ENCODE data around the gene OR7G1.

Gene OR7G1

DNA sequence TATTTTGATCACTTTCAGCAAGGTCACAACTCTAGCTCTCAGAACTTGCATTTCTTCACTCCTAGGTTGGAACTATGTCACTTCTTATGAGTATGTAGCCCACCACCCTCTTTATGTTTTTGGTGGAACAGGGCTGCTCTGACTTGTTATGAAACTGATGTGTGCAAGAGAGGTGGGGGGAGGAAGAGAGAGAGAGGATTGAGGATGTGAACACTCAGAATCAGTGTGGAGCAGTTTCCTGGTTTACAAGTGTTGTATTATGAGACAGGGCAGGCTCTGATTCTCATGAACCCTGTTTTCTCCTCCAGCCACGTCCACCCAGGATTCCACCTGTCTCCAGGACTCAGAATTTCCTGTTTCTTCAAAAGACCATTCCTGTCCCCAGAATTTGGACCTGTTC lies 40.7 kb upstream of the OR7G1 start:
- TF ChIP-seq TEAD4 (IDR thresholded peaks at IDR 0.05) = no peak
- TF ChIP-seq EP300 (IDR thresholded peaks at IDR 0.05; ENCODE audit: borderline replicate concordance) = no peak
- TF ChIP-seq CEBPB (IDR thresholded peaks at IDR 0.05) = no peak
- TF ChIP-seq RAD21 (IDR thresholded peaks at IDR 0.05; ENCODE audit: low read depth) = no peak
- TF ChIP-seq, protein P1, sequence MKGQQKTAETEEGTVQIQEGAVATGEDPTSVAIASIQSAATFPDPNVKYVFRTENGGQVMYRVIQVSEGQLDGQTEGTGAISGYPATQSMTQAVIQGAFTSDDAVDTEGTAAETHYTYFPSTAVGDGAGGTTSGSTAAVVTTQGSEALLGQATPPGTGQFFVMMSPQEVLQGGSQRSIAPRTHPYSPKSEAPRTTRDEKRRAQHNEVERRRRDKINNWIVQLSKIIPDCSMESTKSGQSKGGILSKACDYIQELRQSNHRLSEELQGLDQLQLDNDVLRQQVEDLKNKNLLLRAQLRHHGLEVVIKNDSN (IDR thresholded peaks at IDR 0.05) = no peak
- TF ChIP-seq TAF1 (IDR thresholded peaks at IDR 0.05; ENCODE audit: low read depth) = no peak
- no peak for TF ChIP-seq FOXM1 (IDR thresholded peaks at IDR 0.05; ENCODE audit: borderline replicate concordance, low read depth)
- no peak for TF ChIP-seq CREB1 (IDR thresholded peaks at IDR 0.05; ENCODE audit: low read depth)
- no peak for TF ChIP-seq NFIC (IDR thresholded peaks at IDR 0.05)
- TF ChIP-seq, protein P2, sequence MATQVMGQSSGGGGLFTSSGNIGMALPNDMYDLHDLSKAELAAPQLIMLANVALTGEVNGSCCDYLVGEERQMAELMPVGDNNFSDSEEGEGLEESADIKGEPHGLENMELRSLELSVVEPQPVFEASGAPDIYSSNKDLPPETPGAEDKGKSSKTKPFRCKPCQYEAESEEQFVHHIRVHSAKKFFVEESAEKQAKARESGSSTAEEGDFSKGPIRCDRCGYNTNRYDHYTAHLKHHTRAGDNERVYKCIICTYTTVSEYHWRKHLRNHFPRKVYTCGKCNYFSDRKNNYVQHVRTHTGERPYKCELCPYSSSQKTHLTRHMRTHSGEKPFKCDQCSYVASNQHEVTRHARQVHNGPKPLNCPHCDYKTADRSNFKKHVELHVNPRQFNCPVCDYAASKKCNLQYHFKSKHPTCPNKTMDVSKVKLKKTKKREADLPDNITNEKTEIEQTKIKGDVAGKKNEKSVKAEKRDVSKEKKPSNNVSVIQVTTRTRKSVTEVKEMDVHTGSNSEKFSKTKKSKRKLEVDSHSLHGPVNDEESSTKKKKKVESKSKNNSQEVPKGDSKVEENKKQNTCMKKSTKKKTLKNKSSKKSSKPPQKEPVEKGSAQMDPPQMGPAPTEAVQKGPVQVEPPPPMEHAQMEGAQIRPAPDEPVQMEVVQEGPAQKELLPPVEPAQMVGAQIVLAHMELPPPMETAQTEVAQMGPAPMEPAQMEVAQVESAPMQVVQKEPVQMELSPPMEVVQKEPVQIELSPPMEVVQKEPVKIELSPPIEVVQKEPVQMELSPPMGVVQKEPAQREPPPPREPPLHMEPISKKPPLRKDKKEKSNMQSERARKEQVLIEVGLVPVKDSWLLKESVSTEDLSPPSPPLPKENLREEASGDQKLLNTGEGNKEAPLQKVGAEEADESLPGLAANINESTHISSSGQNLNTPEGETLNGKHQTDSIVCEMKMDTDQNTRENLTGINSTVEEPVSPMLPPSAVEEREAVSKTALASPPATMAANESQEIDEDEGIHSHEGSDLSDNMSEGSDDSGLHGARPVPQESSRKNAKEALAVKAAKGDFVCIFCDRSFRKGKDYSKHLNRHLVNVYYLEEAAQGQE (IDR thresholded peaks at IDR 0.05; ENCODE audit: low read depth) = no peak
- no peak for TF ChIP-seq ZBTB7A (IDR thresholded peaks at IDR 0.05; ENCODE audit: low read depth)
- no peak for TF ChIP-seq EGR1 (IDR thresholded peaks at IDR 0.05)
- TF ChIP-seq, protein P3, sequence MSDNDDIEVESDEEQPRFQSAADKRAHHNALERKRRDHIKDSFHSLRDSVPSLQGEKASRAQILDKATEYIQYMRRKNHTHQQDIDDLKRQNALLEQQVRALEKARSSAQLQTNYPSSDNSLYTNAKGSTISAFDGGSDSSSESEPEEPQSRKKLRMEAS (IDR thresholded peaks at IDR 0.05) = no peak
- no peak for TF ChIP-seq TCF12 (IDR thresholded peaks at IDR 0.05; ENCODE audit: low read depth)
- no peak for TF ChIP-seq YY1 (IDR thresholded peaks at IDR 0.05; ENCODE audit: low read depth)

DNA sequence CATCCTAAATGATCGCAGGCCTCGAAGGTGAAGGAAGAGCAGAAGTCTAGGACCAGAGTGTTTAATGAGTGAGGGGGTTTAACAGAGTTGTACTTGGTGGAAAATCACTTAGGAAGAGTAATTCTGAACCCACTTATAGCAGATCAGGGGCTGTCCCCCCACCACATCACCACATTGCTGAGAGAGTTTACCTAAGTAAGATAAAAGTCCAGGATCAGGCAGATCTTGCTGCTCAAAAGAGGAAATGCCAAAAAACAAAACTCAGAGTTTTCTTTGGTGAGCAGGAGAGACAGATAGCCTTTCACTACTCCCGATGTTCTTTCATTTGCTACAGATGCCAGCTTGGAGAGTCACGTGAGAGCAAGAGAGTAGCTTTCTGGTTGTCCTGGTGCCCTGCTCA lies 40.0 kb upstream of the OR7G1 start:
- TF ChIP-seq, protein P3 (IDR thresholded peaks at IDR 0.05) = no peak
- TF ChIP-seq, protein P1 (IDR thresholded peaks at IDR 0.05) = no peak
- no peak for TF ChIP-seq TAF1 (IDR thresholded peaks at IDR 0.05; ENCODE audit: low read depth)
- no peak for TF ChIP-seq ZBTB7A (IDR thresholded peaks at IDR 0.05; ENCODE audit: low read depth)
- TF ChIP-seq EGR1 (IDR thresholded peaks at IDR 0.05) = no peak
- no peak for TF ChIP-seq FOXM1 (IDR thresholded peaks at IDR 0.05; ENCODE audit: borderline replicate concordance, low read depth)
- TF ChIP-seq EP300 (IDR thresholded peaks at IDR 0.05; ENCODE audit: borderline replicate concordance) = no peak
- no peak for TF ChIP-seq CREB1 (IDR thresholded peaks at IDR 0.05; ENCODE audit: low read depth)

DNA sequence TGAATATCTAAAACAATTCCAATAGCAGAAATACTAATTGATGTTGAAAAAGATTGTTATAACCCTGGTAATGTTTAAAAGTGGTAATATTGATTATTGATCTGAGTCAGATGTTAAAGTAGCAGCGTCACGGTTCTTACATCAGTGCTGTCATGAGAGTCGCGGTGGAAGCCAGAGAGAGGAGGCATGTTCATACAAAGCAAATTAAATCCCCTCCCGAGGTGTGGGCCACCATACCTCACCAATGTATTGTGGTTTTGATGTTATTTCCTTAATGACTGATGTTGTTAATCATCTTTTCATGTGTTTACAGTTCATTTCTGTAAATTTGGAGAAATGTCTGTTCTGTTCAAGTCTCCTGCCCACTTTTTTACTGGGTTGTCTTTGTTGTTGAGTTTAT lies 35.8 kb upstream of the OR7G1 start:
- no peak for TF ChIP-seq NFIC (IDR thresholded peaks at IDR 0.05)

DNA sequence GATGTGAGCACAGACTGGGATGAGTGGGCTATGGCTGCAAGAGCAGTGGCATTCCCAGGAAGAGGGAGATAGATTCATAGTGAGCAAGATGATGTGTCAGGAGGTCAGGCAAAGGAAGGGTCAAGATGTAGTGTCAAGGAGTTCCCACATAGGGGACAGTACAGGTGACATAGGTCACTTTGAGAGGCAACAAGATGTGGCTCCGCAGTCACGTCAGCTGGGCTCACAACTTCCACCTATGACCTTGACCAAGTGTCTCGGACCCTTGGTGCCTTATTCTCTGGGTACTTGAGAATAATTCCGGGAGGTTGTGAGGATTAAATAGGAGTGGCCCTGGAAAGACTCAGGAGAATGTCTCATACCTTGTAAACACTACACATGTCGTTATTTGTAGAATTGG lies 35.1 kb upstream of the OR7G1 start:
- TF ChIP-seq TEAD4 (IDR thresholded peaks at IDR 0.05) = no peak
- no peak for TF ChIP-seq YY1 (IDR thresholded peaks at IDR 0.05; ENCODE audit: low read depth)
- no peak for TF ChIP-seq NFIC (IDR thresholded peaks at IDR 0.05)
- no peak for TF ChIP-seq TCF12 (IDR thresholded peaks at IDR 0.05; ENCODE audit: low read depth)
- TF ChIP-seq, protein P2 (IDR thresholded peaks at IDR 0.05; ENCODE audit: low read depth) = no peak
- TF ChIP-seq CEBPB (IDR thresholded peaks at IDR 0.05) = no peak
- TF ChIP-seq FOXM1 (IDR thresholded peaks at IDR 0.05; ENCODE audit: borderline replicate concordance, low read depth) = no peak
- TF ChIP-seq, protein P3 (IDR thresholded peaks at IDR 0.05) = no peak
- no peak for TF ChIP-seq ZBTB7A (IDR thresholded peaks at IDR 0.05; ENCODE audit: low read depth)
- TF ChIP-seq, protein P1 (IDR thresholded peaks at IDR 0.05) = no peak
- TF ChIP-seq RAD21 (IDR thresholded peaks at IDR 0.05; ENCODE audit: low read depth) = no peak
- no peak for TF ChIP-seq CREB1 (IDR thresholded peaks at IDR 0.05; ENCODE audit: low read depth)
- no peak for TF ChIP-seq EGR1 (IDR thresholded peaks at IDR 0.05)
- no peak for TF ChIP-seq EP300 (IDR thresholded peaks at IDR 0.05; ENCODE audit: borderline replicate concordance)
- no peak for TF ChIP-seq TAF1 (IDR thresholded peaks at IDR 0.05; ENCODE audit: low read depth)

DNA sequence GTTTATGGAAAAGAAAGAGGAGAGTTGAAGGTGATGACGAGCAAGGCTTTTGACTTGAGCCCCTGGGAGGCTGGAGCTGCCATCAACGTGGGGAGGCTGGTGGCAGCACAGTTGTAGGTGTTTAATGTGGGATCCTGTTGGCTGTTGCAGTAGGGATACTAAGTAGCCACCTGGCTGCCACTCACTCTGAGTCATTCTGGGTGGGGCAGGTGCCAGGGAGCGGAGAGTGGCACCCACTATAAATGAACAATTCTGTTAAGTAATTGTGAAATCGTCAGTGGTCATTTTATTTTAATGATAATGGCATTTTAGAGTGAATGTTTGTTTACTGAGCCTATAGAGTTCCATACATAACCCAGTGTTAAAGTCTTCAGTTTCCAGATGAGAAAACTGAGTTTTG lies 34.4 kb upstream of the OR7G1 start:
- TF ChIP-seq CREB1 (IDR thresholded peaks at IDR 0.05; ENCODE audit: low read depth) (no peak), YY1 (IDR thresholded peaks at IDR 0.05; ENCODE audit: low read depth) (no peak), EGR1 (IDR thresholded peaks at IDR 0.05) (no peak), RAD21 (IDR thresholded peaks at IDR 0.05; ENCODE audit: low read depth) (no peak), EP300 (IDR thresholded peaks at IDR 0.05; ENCODE audit: borderline replicate concordance) (no peak), ZBTB7A (IDR thresholded peaks at IDR 0.05; ENCODE audit: low read depth) (no peak), FOXM1 (IDR thresholded peaks at IDR 0.05; ENCODE audit: borderline replicate concordance, low read depth) (no peak), NFIC (IDR thresholded peaks at IDR 0.05) (no peak)
- TF ChIP-seq, protein P1 (IDR thresholded peaks at IDR 0.05) = no peak
- TF ChIP-seq, protein P3 (IDR thresholded peaks at IDR 0.05) = no peak
- TF ChIP-seq, protein P2 (IDR thresholded peaks at IDR 0.05; ENCODE audit: low read depth) = no peak

Measured in Ishikawa (cell line).